Limb (tissue), 2 donors: ENCODE measurements around the gene TOR1AIP2.

Experiments
- DNase-seq, 2 donors: peaks; one replicate each; pipeline ENCODE4 v3.0.0-alpha.2; 2016; ENCODE audit errors: extremely low spot score in 2 of 2

TOR1AIP2 gene

GRCh38 chr1:179877586-179878265 is at the start of gene TOR1AIP2:
Gene TOR1AIP2, minus strand, starts transcription at chr1:179877803. Its CDS starts 25,138 bp downstream, at chr1:179852665.
- peak; percentile 89 to 91 for DNase-seq

GRCh38 chr1:179926850-179927205 is 49.2 kb upstream of the TOR1AIP2 start:
- DNase-seq = no peak

GRCh38 chr1:179925922-179926849 is 48.6 kb upstream of the TOR1AIP2 start:
- DNase-seq = no peak

GRCh38 chr1:179925302-179925701 is 47.7 kb upstream of the TOR1AIP2 start:
- DNase-seq = no peak

GRCh38 chr1:179924268-179924667 is 46.7 kb upstream of the TOR1AIP2 start:
- no peak for DNase-seq

- no peak for DNase-seq
These were observed 45.4 kb upstream of the TOR1AIP2 start for GRCh38 chr1:179923029-179923428.

- no peak for DNase-seq
These were observed 44.6 kb upstream of the TOR1AIP2 start for GRCh38 chr1:179921981-179922872.

- DNase-seq = no peak
These were observed 43.9 kb upstream of the TOR1AIP2 start for GRCh38 chr1:179921472-179921871.

GRCh38 chr1:179917601-179918429 is 40.2 kb upstream of the TOR1AIP2 start:
- DNase-seq = no peak

GRCh38 chr1:179911812-179912211 is 34.2 kb upstream of the TOR1AIP2 start:
- DNase-seq = no peak

- DNase-seq = no peak
These were observed 33.3 kb upstream of the TOR1AIP2 start for GRCh38 chr1:179910934-179911333.

GRCh38 chr1:179889589-179889988 is 12.0 kb upstream of the TOR1AIP2 start:
- DNase-seq = no peak

GRCh38 chr1:179888071-179888470 is 10.5 kb upstream of the TOR1AIP2 start:
- DNase-seq = no peak

- no peak for DNase-seq
These were observed 6.1 kb upstream of the TOR1AIP2 start for GRCh38 chr1:179883745-179884138.

GRCh38 chr1:179883040-179883744 is 5.6 kb upstream of the TOR1AIP2 start:
- no peak for DNase-seq

- peak; percentile 97 for DNase-seq
These were observed 4.8 kb upstream of the TOR1AIP2 start, which contains the start of gene TOR1AIP1 for GRCh38 chr1:179882253-179883039. Gene TOR1AIP1, plus strand, starts transcription at chr1:179882285. Its CDS starts 218 bp downstream, at chr1:179882503.

GRCh38 chr1:179881642-179882252 is 4.1 kb upstream of the TOR1AIP2 start:
- peak in 1 of 2 donors; percentile 96 for DNase-seq

GRCh38 chr1:179879797-179880196 is 2.2 kb upstream of the TOR1AIP2 start:
- no peak for DNase-seq

- DNase-seq = no peak
These were observed 1.3 kb downstream of the TOR1AIP2 start for GRCh38 chr1:179876300-179876715.
